ENCODE results near the gene FZD2. TPM values are rescaled to one million over a fixed set of nuclear protein-coding genes. Genes with fewer than 3 reads are reported as not detected.
"Not testable (repeated sequence)": the region's sequence is repeated elsewhere in the genome, so short reads cannot be mapped to it uniquely, and the experiment has no call there.

The FZD2 gene
- total RNA-seq, 1 experiment from 2014 or later: 0.56 TPM

DNA sequence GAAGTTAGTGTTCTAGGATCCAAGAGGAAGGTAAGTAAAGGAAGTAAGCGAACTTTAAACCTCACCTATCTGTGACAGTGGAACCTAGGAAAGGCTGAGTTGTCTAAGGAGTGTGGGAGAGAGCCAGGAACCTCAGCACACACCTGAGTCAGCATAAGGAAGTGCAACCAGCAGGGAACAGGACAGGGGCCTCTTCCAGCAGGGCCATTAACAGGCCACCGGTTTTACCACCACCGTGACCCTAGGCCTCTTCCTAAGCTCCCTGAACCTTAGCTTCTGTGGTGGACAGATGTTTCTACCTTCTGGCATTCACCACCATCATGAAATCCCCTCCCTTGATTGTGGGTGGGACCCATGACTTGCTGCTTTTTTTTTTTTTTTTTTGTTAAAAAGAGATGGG lies 27.4 kb upstream of the FZD2 start:
- Histone ChIP-seq H3K9me3 (ENCODE audit: low read length) (peaks cover 6% of the 10 kb centered on the region), H3K4me2 (ENCODE audit: low read depth, low read length, poor library complexity, severe bottlenecking) (no peak overlapping the region), H3K9ac (ENCODE audit: low read length) (no peak overlapping the region), H3K4me3 (ENCODE audit: low read length) (no peak overlapping the region), H2AFZ (ENCODE audit: low read length) (no peak overlapping the region), H4K20me1 (ENCODE audit: insufficient read depth, low read depth, low read length) (no peaks in the 10 kb centered on the region), H3K27me3 (ENCODE audit: low read length) (no peaks in the 10 kb centered on the region), H3K36me3 (ENCODE audit: insufficient read depth, low read length) (no peaks in the 10 kb centered on the region), H3K4me1 (ENCODE audit: low read length) (peaks cover 3% of the 10 kb centered on the region; the same call in 1 of the 2 replicates), H3K9me2 (replicated peaks; ENCODE audit: insufficient read depth, low read length) (no peaks in the 10 kb centered on the region), H3K27ac (ENCODE audit: low read length) (no peak overlapping the region), H3K79me2 (ENCODE audit: low read length) (no peaks in the 10 kb centered on the region)
- DNase-seq: no peak

- Histone ChIP-seq H3K27ac (ENCODE audit: low read length) (no peak overlapping the region), H3K9me3 (ENCODE audit: low read length) (peaks cover 6% of the 10 kb centered on the region), H3K4me3 (ENCODE audit: low read length) (no peak overlapping the region), H2AFZ (ENCODE audit: low read length) (no peak overlapping the region), H4K20me1 (ENCODE audit: insufficient read depth, low read depth, low read length) (no peaks in the 10 kb centered on the region), H3K36me3 (ENCODE audit: insufficient read depth, low read length) (no peaks in the 10 kb centered on the region), H3K9me2 (replicated peaks; ENCODE audit: insufficient read depth, low read length) (no peaks in the 10 kb centered on the region), H3K4me2 (ENCODE audit: low read depth, low read length, poor library complexity, severe bottlenecking) (no peak overlapping the region), H3K79me2 (ENCODE audit: low read length) (no peaks in the 10 kb centered on the region), H3K27me3 (ENCODE audit: low read length) (no peaks in the 10 kb centered on the region), H3K9ac (ENCODE audit: low read length) (no peak overlapping the region), H3K4me1 (ENCODE audit: low read length) (peaks cover 6% of the 10 kb centered on the region)
- no peak for DNase-seq
These were observed 26.3 kb upstream of the FZD2 start for GRCh38 chr17:44530896-44531418.

DNA sequence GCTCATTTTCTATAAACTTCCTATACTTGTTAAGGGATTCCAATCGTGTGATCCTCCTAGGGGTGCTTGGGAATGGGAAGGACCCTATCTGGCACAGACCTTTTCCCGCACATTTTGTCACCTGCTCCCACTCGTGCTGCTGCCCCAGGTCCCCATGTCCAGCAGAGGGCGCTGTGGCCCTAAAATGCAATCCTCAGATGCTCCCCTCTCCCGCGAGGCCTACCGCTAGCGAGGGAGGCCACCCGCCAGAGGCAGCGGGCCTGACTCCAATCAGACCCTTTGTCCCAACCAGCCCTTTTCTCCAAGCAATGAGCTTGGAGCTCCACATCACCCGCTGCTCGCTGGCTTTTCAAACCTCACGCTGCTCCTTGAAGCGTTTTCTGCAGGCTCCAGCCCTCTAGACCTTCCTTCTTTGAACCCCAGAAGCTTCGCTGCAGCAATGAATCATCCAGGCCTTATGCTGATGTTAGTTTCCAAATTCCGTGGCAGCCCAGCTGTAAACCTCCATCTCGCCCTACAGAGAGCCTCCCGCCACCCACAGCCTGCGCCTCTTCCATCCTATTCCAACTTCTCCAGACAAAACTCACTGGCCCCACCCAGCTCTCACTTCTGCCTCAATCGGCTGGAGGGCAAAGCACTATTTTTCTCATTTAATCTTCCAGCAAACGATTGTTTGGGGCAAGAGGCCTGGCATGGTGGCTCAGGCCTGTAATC lies 23.6 kb upstream of the FZD2 start:
- Histone ChIP-seq H3K4me3 (ENCODE audit: low read length) (no peak overlapping the region), H3K4me1 (ENCODE audit: low read length) (peaks cover 11% of the 10 kb centered on the region), H3K36me3 (ENCODE audit: insufficient read depth, low read length) (no peaks in the 10 kb centered on the region), H3K4me2 (ENCODE audit: low read depth, low read length, poor library complexity, severe bottlenecking) (no peak overlapping the region), H3K79me2 (ENCODE audit: low read length) (no peaks in the 10 kb centered on the region), H3K9ac (ENCODE audit: low read length) (peak overlapping the region; percentile 44), H3K27me3 (ENCODE audit: low read length) (no peaks in the 10 kb centered on the region), H4K20me1 (ENCODE audit: insufficient read depth, low read depth, low read length) (no peaks in the 10 kb centered on the region), H2AFZ (ENCODE audit: low read length) (peak overlapping the region; percentile 70), H3K9me3 (ENCODE audit: low read length) (no peaks in the 10 kb centered on the region), H3K9me2 (replicated peaks; ENCODE audit: insufficient read depth, low read length) (no peaks in the 10 kb centered on the region), H3K27ac (ENCODE audit: low read length) (no peak overlapping the region)
- DNase-seq: peak; percentile 94

DNA sequence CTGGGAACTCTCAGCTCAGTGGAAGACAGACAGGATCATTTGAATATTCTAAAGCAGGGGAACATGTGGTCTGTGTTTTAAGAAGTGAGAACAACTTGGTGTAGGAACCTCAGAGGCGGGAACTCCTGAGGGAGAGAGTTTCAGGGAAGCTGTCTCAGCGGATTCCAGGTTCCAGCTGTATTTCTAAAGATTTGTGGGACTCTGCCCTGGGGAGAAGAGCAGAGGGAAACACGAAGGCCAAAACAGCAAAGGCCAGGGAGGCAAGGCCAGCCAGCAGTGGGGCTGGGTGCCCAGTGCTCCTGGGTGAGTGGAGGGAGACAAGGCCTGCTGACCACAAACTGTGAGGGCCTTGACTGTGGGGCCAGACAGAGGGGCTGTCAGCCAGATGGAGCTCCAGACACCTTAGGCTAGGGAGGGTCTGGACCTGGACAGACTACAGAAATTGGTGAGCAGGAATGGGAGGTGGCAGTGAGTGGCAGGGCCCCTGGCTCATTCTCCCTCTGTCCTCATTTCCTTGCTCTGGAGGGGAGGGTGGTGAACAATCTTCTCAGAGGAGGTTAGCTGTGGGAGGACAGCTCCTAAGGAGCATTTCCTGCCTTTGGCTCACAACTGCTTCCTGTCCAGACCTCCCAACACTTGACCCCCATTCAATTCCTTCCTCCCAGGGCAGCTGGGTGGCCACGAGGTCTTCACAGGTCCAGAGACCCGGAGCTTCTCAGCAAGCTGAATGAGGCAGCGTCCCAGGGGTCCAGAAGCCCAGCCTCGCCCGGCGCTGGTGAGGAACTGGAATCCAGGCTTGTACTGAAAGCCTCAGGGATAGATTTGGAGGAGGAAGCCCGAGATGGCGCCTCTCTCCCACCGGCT lies 21.0 kb upstream of the FZD2 start:
- H3K36me3 ChIP-seq (ENCODE audit: insufficient read depth, low read length): no peaks in the 10 kb centered on the region
- H4K20me1 ChIP-seq (ENCODE audit: insufficient read depth, low read depth, low read length): no peaks in the 10 kb centered on the region
- no peak overlapping the region for H3K27ac ChIP-seq (ENCODE audit: low read length)
- H3K9ac ChIP-seq (ENCODE audit: low read length): no peak overlapping the region
- H3K79me2 ChIP-seq (ENCODE audit: low read length): no peaks in the 10 kb centered on the region
- H3K9me2 ChIP-seq (replicated peaks; ENCODE audit: insufficient read depth, low read length): no peaks in the 10 kb centered on the region
- H2AFZ ChIP-seq (ENCODE audit: low read length): no peak overlapping the region
- H3K27me3 ChIP-seq (ENCODE audit: low read length): no peaks in the 10 kb centered on the region
- no peaks in the 10 kb centered on the region for H3K9me3 ChIP-seq (ENCODE audit: low read length)
- no peak for DNase-seq
- no peak overlapping the region for H3K4me3 ChIP-seq (ENCODE audit: low read length)
- no peak overlapping the region for H3K4me2 ChIP-seq (ENCODE audit: low read depth, low read length, poor library complexity, severe bottlenecking)
- H3K4me1 ChIP-seq (ENCODE audit: low read length): peaks cover 11% of the 10 kb centered on the region

GRCh38 chr17:44537922-44538321 lies 19.4 kb upstream of the FZD2 start:
- peaks cover 11% of the 10 kb centered on the region for H3K4me1 ChIP-seq (ENCODE audit: low read length)
- H3K27ac ChIP-seq (ENCODE audit: low read length); H3K79me2 ChIP-seq (ENCODE audit: low read length); H3K36me3 ChIP-seq (ENCODE audit: insufficient read depth, low read length); H3K9me3 ChIP-seq (ENCODE audit: low read length); H3K4me2 ChIP-seq (ENCODE audit: low read depth, low read length, poor library complexity, severe bottlenecking); H4K20me1 ChIP-seq (ENCODE audit: insufficient read depth, low read depth, low read length); H3K9me2 ChIP-seq (replicated peaks; ENCODE audit: insufficient read depth, low read length); DNase-seq; H2AFZ ChIP-seq (ENCODE audit: low read length); H3K9ac ChIP-seq (ENCODE audit: low read length); H3K27me3 ChIP-seq (ENCODE audit: low read length); H3K4me3 ChIP-seq (ENCODE audit: low read length): not testable (repeated sequence)

GRCh38 chr17:44539673-44540072 lies 17.6 kb upstream of the FZD2 start:
- no peaks in the 10 kb centered on the region for H3K9me3 ChIP-seq (ENCODE audit: low read length)
- no peak overlapping the region for H3K4me2 ChIP-seq (ENCODE audit: low read depth, low read length, poor library complexity, severe bottlenecking)
- no peaks in the 10 kb centered on the region for H3K36me3 ChIP-seq (ENCODE audit: insufficient read depth, low read length)
- H3K4me3 ChIP-seq (ENCODE audit: low read length): no peak overlapping the region
- no peaks in the 10 kb centered on the region for H3K27me3 ChIP-seq (ENCODE audit: low read length)
- no peak overlapping the region for H3K9ac ChIP-seq (ENCODE audit: low read length)
- H2AFZ ChIP-seq (ENCODE audit: low read length): no peak overlapping the region
- peaks cover 7% of the 10 kb centered on the region for H3K4me1 ChIP-seq (ENCODE audit: low read length)
- no peaks in the 10 kb centered on the region for H3K79me2 ChIP-seq (ENCODE audit: low read length)
- no peak for DNase-seq
- H3K9me2 ChIP-seq (replicated peaks; ENCODE audit: insufficient read depth, low read length): no peaks in the 10 kb centered on the region
- H4K20me1 ChIP-seq (ENCODE audit: insufficient read depth, low read depth, low read length): no peaks in the 10 kb centered on the region
- no peak overlapping the region for H3K27ac ChIP-seq (ENCODE audit: low read length)

- no peak overlapping the region for H2AFZ ChIP-seq (ENCODE audit: low read length)
- H3K9me2 ChIP-seq (replicated peaks; ENCODE audit: insufficient read depth, low read length): no peaks in the 10 kb centered on the region
- H3K36me3 ChIP-seq (ENCODE audit: insufficient read depth, low read length): no peaks in the 10 kb centered on the region
- H3K4me2 ChIP-seq (ENCODE audit: low read depth, low read length, poor library complexity, severe bottlenecking): no peak overlapping the region
- H3K4me1 ChIP-seq (ENCODE audit: low read length): peaks cover 7% of the 10 kb centered on the region
- no peak overlapping the region for H3K27ac ChIP-seq (ENCODE audit: low read length)
- H3K4me3 ChIP-seq (ENCODE audit: low read length): no peak overlapping the region
- DNase-seq: no peak
- no peak overlapping the region for H3K9ac ChIP-seq (ENCODE audit: low read length)
- H4K20me1 ChIP-seq (ENCODE audit: insufficient read depth, low read depth, low read length): no peaks in the 10 kb centered on the region
- no peaks in the 10 kb centered on the region for H3K79me2 ChIP-seq (ENCODE audit: low read length)
- H3K9me3 ChIP-seq (ENCODE audit: low read length): no peaks in the 10 kb centered on the region
- no peaks in the 10 kb centered on the region for H3K27me3 ChIP-seq (ENCODE audit: low read length)
These were observed 16.8 kb upstream of the FZD2 start for GRCh38 chr17:44540246-44541084.
